Activated naive CD8-positive, alpha-beta T cell treated with anti-CD3 and anti-CD28 coated beads, Interleukin-2, amount 10 ng/mL, durations not matched to agents 7 days and 5 days (primary cell): ENCODE data around the gene GNPTAB. TPM values are rescaled to one million over a fixed set of nuclear protein-coding genes. Genes with fewer than 3 reads are reported as not detected.

ENCODE experiments used
- ATAC-seq: fragments of 150-1000 bp; cut with Tn5 transposase; one replicate; pipeline ENCODE4 v1.10.0; 2021; ENCODE audit warnings: low read depth, moderate library complexity
- POLR2A ChIA-PET: fragments of 350-600 bp; sonication (Branson Sonifier 250); formaldehyde crosslinking; loops from one replicate; lab custom pipeline; 2021; ENCODE audit warnings: antibody characterized with exemption; lab: Charles Lee
- DNase-seq: peaks from one replicate; pipeline ENCODE4 v3.0.0; 2021
- H3K27ac Mint-ChIP-seq: one replicate; pipeline ENCODE4 v1.8.0; 2022; ENCODE audit warnings: mild to moderate bottlenecking, mixed read lengths
- H3K27me3 Mint-ChIP-seq: one replicate; pipeline ENCODE4 v1.8.0; 2022; ENCODE audit warnings: mild to moderate bottlenecking, moderate library complexity, mixed read lengths
- H3K36me3 Mint-ChIP-seq: one replicate; pipeline ENCODE4 v1.8.0; 2021; ENCODE audit warnings: mild to moderate bottlenecking, mixed read lengths
- H3K4me1 Mint-ChIP-seq: one replicate; pipeline ENCODE4 v1.8.0; 2021; ENCODE audit warnings: mixed read lengths
- H3K4me3 Mint-ChIP-seq: one replicate; pipeline ENCODE4 v1.8.0; 2022; ENCODE audit warnings: mild to moderate bottlenecking, moderate library complexity, mixed read lengths
- H3K9me3 Mint-ChIP-seq: one replicate; pipeline ENCODE4 v1.8.0; 2021; ENCODE audit warnings: mixed read lengths
- total RNA-seq, 2 experiments: library from RNA; stranded (reverse); gene quantifications; one replicate each; pipeline ENCODE4 v1.2.3, GENCODE V29; 2021

Gene GNPTAB
- total RNA-seq, 2 experiments from 2014 or later, result 89.5 to 91.1 TPM

GRCh38 chr12:101729842-101730241 lies 100.9 kb downstream of the GNPTAB start:
- H3K9me3 Mint-ChIP-seq, result no peaks in the 10 kb centered on the region
- H3K36me3 Mint-ChIP-seq, result peaks cover 15% of the 10 kb centered on the region
- no peaks in the 10 kb centered on the region for H3K4me1 Mint-ChIP-seq
- ATAC-seq, result no peak
- no peaks in the 10 kb centered on the region for H3K27me3 Mint-ChIP-seq
- DNase-seq, result no peak
- POLR2A ChIA-PET, result no interaction called here
- H3K27ac Mint-ChIP-seq, result no peak overlapping the region
- H3K4me3 Mint-ChIP-seq, result no peak overlapping the region

GRCh38 chr12:101727098-101727497 lies 103.7 kb downstream of the GNPTAB start:
- Mint-ChIP-seq H3K4me3 (no peak overlapping the region), H3K36me3 (peaks cover 5% of the 10 kb centered on the region), H3K9me3 (no peaks in the 10 kb centered on the region), H3K4me1 (no peaks in the 10 kb centered on the region), H3K27me3 (no peaks in the 10 kb centered on the region), H3K27ac (no peak overlapping the region)
- POLR2A ChIA-PET, result no interaction called here
- DNase-seq, result no peak
- ATAC-seq, result no peak

GRCh38 chr12:101722392-101722791 lies 108.4 kb downstream of the GNPTAB start:
- no peaks in the 10 kb centered on the region for H3K9me3 Mint-ChIP-seq
- no peak for ATAC-seq
- no peak overlapping the region for H3K4me3 Mint-ChIP-seq
- peaks cover 10% of the 10 kb centered on the region for H3K36me3 Mint-ChIP-seq
- no peak overlapping the region for H3K27ac Mint-ChIP-seq
- H3K27me3 Mint-ChIP-seq, result no peaks in the 10 kb centered on the region
- POLR2A ChIA-PET, result no interaction called here
- peaks cover 1% of the 10 kb centered on the region for H3K4me1 Mint-ChIP-seq
- DNase-seq, result no peak

GRCh38 chr12:101720118-101720517 lies 110.6 kb downstream of the GNPTAB start:
- ATAC-seq (no peak), DNase-seq (no peak)
- Mint-ChIP-seq H3K4me3 (no peak overlapping the region), H3K27me3 (no peaks in the 10 kb centered on the region), H3K27ac (no peak overlapping the region), H3K9me3 (no peaks in the 10 kb centered on the region), H3K36me3 (peaks cover 10% of the 10 kb centered on the region), H3K4me1 (peaks cover 1% of the 10 kb centered on the region)
- POLR2A ChIA-PET, result no interaction called here

GRCh38 chr12:101719566-101719965 lies 111.2 kb downstream of the GNPTAB start:
- Mint-ChIP-seq H3K36me3 (peaks cover 9% of the 10 kb centered on the region), H3K27me3 (no peaks in the 10 kb centered on the region), H3K4me3 (no peak overlapping the region), H3K9me3 (no peaks in the 10 kb centered on the region), H3K27ac (no peak overlapping the region), H3K4me1 (peaks cover 1% of the 10 kb centered on the region)
- POLR2A ChIA-PET, result no interaction called here
- DNase-seq, result no peak
- ATAC-seq, result no peak

GRCh38 chr12:101714877-101715444 lies 115.8 kb downstream of the GNPTAB start:
- peaks cover 6% of the 10 kb centered on the region for H3K4me1 Mint-ChIP-seq
- H3K27me3 Mint-ChIP-seq, result no peaks in the 10 kb centered on the region
- no peak overlapping the region for H3K4me3 Mint-ChIP-seq
- no peaks in the 10 kb centered on the region for H3K9me3 Mint-ChIP-seq
- POLR2A ChIA-PET, result no interaction called here
- DNase-seq, result no peak
- H3K27ac Mint-ChIP-seq, result no peak overlapping the region
- ATAC-seq, result no peak
- H3K36me3 Mint-ChIP-seq, result peaks cover 4% of the 10 kb centered on the region

GRCh38 chr12:101713930-101714329 lies 116.8 kb downstream of the GNPTAB start:
- H3K4me3 Mint-ChIP-seq, result no peak overlapping the region
- H3K36me3 Mint-ChIP-seq, result peaks cover 4% of the 10 kb centered on the region
- H3K4me1 Mint-ChIP-seq, result peaks cover 13% of the 10 kb centered on the region
- H3K27me3 Mint-ChIP-seq, result no peaks in the 10 kb centered on the region
- H3K9me3 Mint-ChIP-seq, result no peaks in the 10 kb centered on the region
- DNase-seq, result no peak
- H3K27ac Mint-ChIP-seq, result no peak overlapping the region
- POLR2A ChIA-PET, result no interaction called here
- ATAC-seq, result no peak

- POLR2A ChIA-PET, result no interaction called here
- H3K4me1 Mint-ChIP-seq, result peaks cover 13% of the 10 kb centered on the region
Observed at GRCh38 chr12:101713059-101713682, 117.6 kb downstream of the GNPTAB start.

GRCh38 chr12:101710288-101710687 lies 120.5 kb downstream of the GNPTAB start:
- no peak overlapping the region for H3K4me3 Mint-ChIP-seq
- POLR2A ChIA-PET, result no interaction called here
- H3K36me3 Mint-ChIP-seq, result no peaks in the 10 kb centered on the region
- ATAC-seq (no peak), DNase-seq (no peak)
- peaks cover 13% of the 10 kb centered on the region for H3K4me1 Mint-ChIP-seq
- H3K9me3 Mint-ChIP-seq, result no peaks in the 10 kb centered on the region
- no peaks in the 10 kb centered on the region for H3K27me3 Mint-ChIP-seq
- H3K27ac Mint-ChIP-seq, result no peak overlapping the region

More at GRCh38 chr12:101713059-101713682, 117.6 kb downstream of the GNPTAB start:
- DNase-seq (no peak), ATAC-seq (no peak)
- Mint-ChIP-seq H3K4me3 (no peak overlapping the region), H3K27ac (no peak overlapping the region), H3K27me3 (no peaks in the 10 kb centered on the region), H3K36me3 (peaks cover 2% of the 10 kb centered on the region), H3K9me3 (no peaks in the 10 kb centered on the region)

- Mint-ChIP-seq H3K9me3 (no peaks in the 10 kb centered on the region), H3K27ac (no peak overlapping the region), H3K27me3 (no peaks in the 10 kb centered on the region), H3K36me3 (no peaks in the 10 kb centered on the region), H3K4me1 (peaks cover 13% of the 10 kb centered on the region), H3K4me3 (no peak overlapping the region)
- POLR2A ChIA-PET, result no interaction called here
- DNase-seq (no peak), ATAC-seq (no peak)
Observed at GRCh38 chr12:101707131-101707782, 123.5 kb downstream of the GNPTAB start.

GRCh38 chr12:101706403-101706802 lies 124.4 kb downstream of the GNPTAB start:
- DNase-seq (no peak), ATAC-seq (no peak)
- Mint-ChIP-seq H3K9me3 (no peaks in the 10 kb centered on the region), H3K4me3 (no peak overlapping the region), H3K36me3 (no peaks in the 10 kb centered on the region), H3K4me1 (peaks cover 13% of the 10 kb centered on the region), H3K27me3 (no peaks in the 10 kb centered on the region), H3K27ac (no peak overlapping the region)
- POLR2A ChIA-PET, result no interaction called here

GRCh38 chr12:101703487-101703886 lies 127.3 kb downstream of the GNPTAB start:
- H3K4me1 Mint-ChIP-seq, result peaks cover 10% of the 10 kb centered on the region
- POLR2A ChIA-PET, result no interaction called here
- no peak overlapping the region for H3K4me3 Mint-ChIP-seq
- H3K36me3 Mint-ChIP-seq, result no peaks in the 10 kb centered on the region
- H3K9me3 Mint-ChIP-seq, result no peaks in the 10 kb centered on the region
- no peak overlapping the region for H3K27ac Mint-ChIP-seq
- no peak for ATAC-seq
- no peak for DNase-seq
- H3K27me3 Mint-ChIP-seq, result no peaks in the 10 kb centered on the region

GRCh38 chr12:101700299-101700820 lies 130.4 kb downstream of the GNPTAB start:
- no peak for ATAC-seq
- Mint-ChIP-seq H3K27ac (no peak overlapping the region), H3K4me3 (no peak overlapping the region), H3K4me1 (peaks cover 20% of the 10 kb centered on the region), H3K27me3 (no peaks in the 10 kb centered on the region), H3K9me3 (no peaks in the 10 kb centered on the region), H3K36me3 (no peaks in the 10 kb centered on the region)
- DNase-seq, result no peak
- POLR2A ChIA-PET, result no interaction called here
